ENCODE data around the gene HOXB2.
"Not testable (repeated sequence)": the region's sequence is repeated elsewhere in the genome, so short reads cannot be mapped to it uniquely, and the experiment has no call there.

The HOXB2 gene

DNA sequence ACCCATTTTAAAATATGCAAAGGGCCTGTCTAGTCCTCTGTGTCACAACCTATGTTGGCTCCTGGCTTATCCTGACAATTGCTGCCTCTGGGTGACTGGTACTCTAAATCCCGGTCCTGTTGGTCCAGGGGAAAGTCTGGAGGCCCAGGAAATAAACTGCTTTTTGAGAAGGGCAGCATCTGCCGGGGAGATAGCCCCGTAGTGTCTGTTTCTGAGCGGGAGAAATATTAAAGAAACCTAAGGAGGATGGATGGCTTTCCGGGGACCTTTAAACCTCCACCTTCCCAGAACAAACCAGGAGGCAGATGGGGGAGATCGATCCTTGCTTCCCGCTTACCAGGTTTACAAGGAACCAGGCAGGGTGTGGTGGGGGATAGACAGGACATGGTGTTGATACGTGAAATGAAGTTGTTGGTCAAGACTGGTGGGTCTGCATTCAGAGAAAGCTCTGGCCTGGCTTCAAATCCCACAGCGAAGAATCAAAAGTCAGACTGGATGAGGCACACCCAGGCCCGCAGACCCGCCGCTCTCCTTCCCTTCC, 3.8 kb downstream of the HOXB2 start:
- no peak for DNase-seq
- H3K27ac ChIP-seq (ENCODE audit: insufficient read depth, low read length, poor library complexity, severe bottlenecking): peak overlapping the region; percentile 89
- H3K4me3 ChIP-seq (ENCODE audit: insufficient read depth, low read depth, low read length, poor library complexity, severe bottlenecking): peak overlapping the region; percentile 77
- peaks cover 16% of the 10 kb centered on the region for H3K4me1 ChIP-seq (ENCODE audit: control insufficient read depth, insufficient read depth, low read length, poor library complexity, severe bottlenecking)
- H3K36me3 ChIP-seq (ENCODE audit: control insufficient read depth, insufficient read depth, low read length): no peaks in the 10 kb centered on the region
- no peaks in the 10 kb centered on the region for H3K9me3 ChIP-seq (ENCODE audit: control insufficient read depth, low read length)
- no peaks in the 10 kb centered on the region for H3K27me3 ChIP-seq (replicated peaks; ENCODE audit: control insufficient read depth, insufficient read depth, low read length, poor library complexity, severe bottlenecking)

DNA sequence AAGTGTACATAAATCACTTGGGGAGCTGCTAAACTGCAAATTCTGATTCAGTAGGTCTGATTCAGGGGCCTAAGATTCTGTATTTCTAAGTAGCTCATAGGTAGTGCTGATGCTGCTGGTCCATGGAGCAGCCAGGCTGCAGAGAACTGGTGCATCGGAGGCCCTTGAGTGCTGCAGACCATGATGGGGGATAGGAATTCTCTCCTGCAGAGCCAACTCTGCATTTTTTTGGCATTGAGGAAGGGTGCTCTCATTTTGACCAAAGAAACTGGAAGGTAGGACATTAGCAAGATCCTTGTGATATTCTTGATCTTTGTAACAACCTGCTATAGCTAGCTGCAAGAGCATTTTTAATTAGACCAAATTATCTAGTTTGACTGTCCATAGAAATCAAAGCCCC, 4.7 kb downstream of the HOXB2 start:
- no peak for DNase-seq
- no peaks in the 10 kb centered on the region for H3K27me3 ChIP-seq (replicated peaks; ENCODE audit: control insufficient read depth, insufficient read depth, low read length, poor library complexity, severe bottlenecking)

DNA sequence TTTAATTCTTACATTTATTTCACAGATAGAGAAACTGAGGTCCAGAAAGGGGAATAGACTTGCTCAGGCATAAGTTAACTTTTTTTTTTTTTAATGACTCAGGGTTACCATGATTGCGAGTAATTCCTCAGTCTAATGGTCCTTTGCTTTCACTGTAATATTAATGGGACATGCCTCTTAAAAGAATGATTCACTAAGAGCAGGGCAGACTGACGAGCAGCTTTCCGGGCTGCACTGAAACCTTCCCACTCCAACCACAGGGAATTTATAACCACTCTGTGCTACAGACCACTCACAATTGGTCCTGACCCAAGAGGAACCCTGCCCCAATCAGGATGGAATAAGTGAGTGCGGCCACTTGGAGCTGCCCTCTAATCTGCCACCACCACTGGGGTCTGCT, 5.7 kb downstream of the HOXB2 start:
- no peaks in the 10 kb centered on the region for H3K36me3 ChIP-seq (ENCODE audit: control insufficient read depth, insufficient read depth, low read length)
- no peak overlapping the region for H3K27ac ChIP-seq (ENCODE audit: insufficient read depth, low read length, poor library complexity, severe bottlenecking)
- H3K9me3 ChIP-seq (ENCODE audit: control insufficient read depth, low read length): no peaks in the 10 kb centered on the region
- H3K4me1 ChIP-seq (ENCODE audit: control insufficient read depth, insufficient read depth, low read length, poor library complexity, severe bottlenecking): peaks cover 12% of the 10 kb centered on the region
- no peak for DNase-seq
- no peak overlapping the region for H3K4me3 ChIP-seq (ENCODE audit: insufficient read depth, low read depth, low read length, poor library complexity, severe bottlenecking)
- H3K27me3 ChIP-seq (replicated peaks; ENCODE audit: control insufficient read depth, insufficient read depth, low read length, poor library complexity, severe bottlenecking): no peaks in the 10 kb centered on the region

More for the DNA sequence above, 4.7 kb downstream of the HOXB2 start:
- H3K4me3 ChIP-seq (ENCODE audit: insufficient read depth, low read depth, low read length, poor library complexity, severe bottlenecking): no peak overlapping the region
- H3K27ac ChIP-seq (ENCODE audit: insufficient read depth, low read length, poor library complexity, severe bottlenecking): no peak overlapping the region
- H3K36me3 ChIP-seq (ENCODE audit: control insufficient read depth, insufficient read depth, low read length): no peaks in the 10 kb centered on the region
- H3K4me1 ChIP-seq (ENCODE audit: control insufficient read depth, insufficient read depth, low read length, poor library complexity, severe bottlenecking): peaks cover 16% of the 10 kb centered on the region
- no peaks in the 10 kb centered on the region for H3K9me3 ChIP-seq (ENCODE audit: control insufficient read depth, low read length)

DNA sequence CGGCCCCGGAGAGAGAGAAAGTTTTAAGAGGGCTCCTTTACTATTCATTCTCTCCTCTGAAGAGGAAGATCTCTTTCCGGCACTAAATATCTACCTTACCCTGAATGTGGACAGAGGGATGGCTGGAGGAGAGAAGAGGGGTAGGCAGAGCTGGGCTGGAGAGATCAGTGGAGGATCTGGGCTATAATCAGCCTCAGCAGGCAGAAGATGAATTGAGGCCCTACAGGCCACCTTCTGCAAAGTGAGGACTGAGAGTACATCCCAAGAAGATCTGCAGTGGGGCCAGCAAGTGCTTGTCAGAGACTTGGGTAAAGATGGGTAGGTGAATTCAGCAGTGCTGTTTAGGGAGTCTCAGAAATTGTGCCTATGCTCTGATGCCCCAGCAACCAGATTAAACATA, 7.6 kb downstream of the HOXB2 start:
- no peaks in the 10 kb centered on the region for H3K9me3 ChIP-seq (ENCODE audit: control insufficient read depth, low read length)
- H3K27me3 ChIP-seq (replicated peaks; ENCODE audit: control insufficient read depth, insufficient read depth, low read length, poor library complexity, severe bottlenecking): no peaks in the 10 kb centered on the region
- no peaks in the 10 kb centered on the region for H3K36me3 ChIP-seq (ENCODE audit: control insufficient read depth, insufficient read depth, low read length)
- DNase-seq: no peak
- no peak overlapping the region for H3K4me3 ChIP-seq (ENCODE audit: insufficient read depth, low read depth, low read length, poor library complexity, severe bottlenecking)
- H3K27ac ChIP-seq (ENCODE audit: insufficient read depth, low read length, poor library complexity, severe bottlenecking): no peak overlapping the region
- H3K4me1 ChIP-seq (ENCODE audit: control insufficient read depth, insufficient read depth, low read length, poor library complexity, severe bottlenecking): peaks cover 3% of the 10 kb centered on the region

DNA sequence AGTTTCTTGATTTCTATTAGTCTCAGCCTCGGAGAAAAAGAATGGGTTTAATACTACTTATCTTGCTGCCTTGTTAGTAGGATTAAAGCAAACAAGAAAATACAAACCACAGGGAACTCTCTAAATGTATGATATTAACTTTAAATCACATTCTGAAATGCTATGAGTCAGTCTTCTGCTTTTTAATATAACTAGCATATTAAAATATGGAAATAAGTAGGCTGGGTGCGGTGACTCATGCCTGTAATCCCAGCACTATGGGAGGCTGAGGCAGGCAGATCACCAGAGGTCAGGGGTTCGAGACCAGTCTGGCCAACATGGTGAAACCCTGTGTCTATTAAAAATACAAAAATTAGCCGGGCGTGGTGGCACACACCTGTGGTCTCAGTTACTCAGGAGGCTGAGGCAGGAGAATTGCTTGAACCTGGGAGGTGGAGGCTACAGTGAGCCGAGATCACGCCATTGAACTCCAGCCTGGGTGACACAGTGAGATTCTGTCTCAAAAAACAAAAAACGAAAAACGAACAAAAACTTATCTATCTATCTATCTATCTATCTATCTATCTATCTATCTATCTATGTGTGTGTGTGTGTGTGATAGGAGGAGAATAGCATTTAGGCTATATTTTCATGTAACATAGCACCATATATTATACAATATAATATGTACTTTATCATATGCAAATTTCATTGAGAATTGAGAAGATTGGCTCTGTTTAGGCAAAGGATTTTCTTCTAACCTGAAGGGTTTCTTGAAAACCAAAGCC, 8.9 kb downstream of the HOXB2 start:
- H3K4me1 ChIP-seq (ENCODE audit: control insufficient read depth, insufficient read depth, low read length, poor library complexity, severe bottlenecking); H3K9me3 ChIP-seq (ENCODE audit: control insufficient read depth, low read length); H3K27ac ChIP-seq (ENCODE audit: insufficient read depth, low read length, poor library complexity, severe bottlenecking); DNase-seq; H3K27me3 ChIP-seq (replicated peaks; ENCODE audit: control insufficient read depth, insufficient read depth, low read length, poor library complexity, severe bottlenecking); H3K36me3 ChIP-seq (ENCODE audit: control insufficient read depth, insufficient read depth, low read length); H3K4me3 ChIP-seq (ENCODE audit: insufficient read depth, low read depth, low read length, poor library complexity, severe bottlenecking): not testable (repeated sequence)

DNA sequence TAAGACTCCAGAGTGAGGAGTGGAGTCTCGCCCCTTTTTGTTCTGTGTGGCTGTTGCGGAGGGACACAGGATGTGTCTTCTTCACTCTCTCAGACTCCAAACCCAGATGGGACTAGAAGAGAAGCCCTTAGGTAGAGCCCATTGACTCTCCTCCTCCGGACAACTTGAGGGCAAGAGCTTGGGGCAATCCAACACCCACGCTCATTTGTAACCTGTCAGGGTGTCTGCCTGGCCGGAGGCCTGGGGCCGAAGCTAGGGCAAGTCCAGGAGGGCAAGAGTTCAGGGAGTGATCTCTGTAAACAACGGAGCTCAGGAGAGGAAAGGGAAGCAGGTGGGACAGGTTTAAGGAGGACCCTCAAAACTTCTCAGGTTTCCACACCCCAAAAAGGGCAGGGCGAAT, 12.6 kb downstream of the HOXB2 start:
- H3K9me3 ChIP-seq (ENCODE audit: control insufficient read depth, low read length): no peaks in the 10 kb centered on the region
- no peak overlapping the region for H3K4me3 ChIP-seq (ENCODE audit: insufficient read depth, low read depth, low read length, poor library complexity, severe bottlenecking)
- H3K4me1 ChIP-seq (ENCODE audit: control insufficient read depth, insufficient read depth, low read length, poor library complexity, severe bottlenecking): no peaks in the 10 kb centered on the region
- no peaks in the 10 kb centered on the region for H3K27me3 ChIP-seq (replicated peaks; ENCODE audit: control insufficient read depth, insufficient read depth, low read length, poor library complexity, severe bottlenecking)
- no peak for DNase-seq
- no peak overlapping the region for H3K27ac ChIP-seq (ENCODE audit: insufficient read depth, low read length, poor library complexity, severe bottlenecking)
- H3K36me3 ChIP-seq (ENCODE audit: control insufficient read depth, insufficient read depth, low read length): no peaks in the 10 kb centered on the region

DNA sequence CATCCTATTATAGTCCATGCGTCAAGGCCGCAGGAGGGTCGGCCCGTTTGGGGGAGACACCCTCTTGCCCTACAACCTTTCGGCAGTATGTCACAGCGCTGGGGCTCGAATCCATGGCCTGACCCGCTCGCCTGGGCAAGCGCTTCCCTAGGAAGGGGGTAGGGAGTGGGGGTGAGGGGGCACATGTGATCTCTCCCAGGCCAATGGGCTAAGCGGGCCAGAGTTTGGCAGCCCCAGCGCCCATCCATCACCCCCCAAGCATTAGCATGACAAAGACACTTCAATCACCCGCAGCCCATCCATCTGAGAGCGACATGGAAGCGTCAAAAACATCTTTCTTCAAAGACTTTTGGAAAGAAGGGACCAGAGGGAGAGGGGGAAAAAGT, 14.0 kb downstream of the HOXB2 start, which contains the start of gene HOXB1:
TSS of gene HOXB1 (minus strand) at position 125 of the 386 bp plus-strand sequence. CDS start at position 18, 107 bp downstream.
- H3K27me3 ChIP-seq (replicated peaks; ENCODE audit: control insufficient read depth, insufficient read depth, low read length, poor library complexity, severe bottlenecking): no peaks in the 10 kb centered on the region
- no peak for DNase-seq
- H3K27ac ChIP-seq (ENCODE audit: insufficient read depth, low read length, poor library complexity, severe bottlenecking): no peak within 1 kb of the TSS
- H3K36me3 ChIP-seq (ENCODE audit: control insufficient read depth, insufficient read depth, low read length): no peaks in the 10 kb centered on the region
- H3K4me3 ChIP-seq (ENCODE audit: insufficient read depth, low read depth, low read length, poor library complexity, severe bottlenecking): no peak within 1 kb of the TSS
- no peaks in the 10 kb centered on the region for H3K9me3 ChIP-seq (ENCODE audit: control insufficient read depth, low read length)
- H3K4me1 ChIP-seq (ENCODE audit: control insufficient read depth, insufficient read depth, low read length, poor library complexity, severe bottlenecking): peaks cover 3% of the 10 kb centered on the region

DNA sequence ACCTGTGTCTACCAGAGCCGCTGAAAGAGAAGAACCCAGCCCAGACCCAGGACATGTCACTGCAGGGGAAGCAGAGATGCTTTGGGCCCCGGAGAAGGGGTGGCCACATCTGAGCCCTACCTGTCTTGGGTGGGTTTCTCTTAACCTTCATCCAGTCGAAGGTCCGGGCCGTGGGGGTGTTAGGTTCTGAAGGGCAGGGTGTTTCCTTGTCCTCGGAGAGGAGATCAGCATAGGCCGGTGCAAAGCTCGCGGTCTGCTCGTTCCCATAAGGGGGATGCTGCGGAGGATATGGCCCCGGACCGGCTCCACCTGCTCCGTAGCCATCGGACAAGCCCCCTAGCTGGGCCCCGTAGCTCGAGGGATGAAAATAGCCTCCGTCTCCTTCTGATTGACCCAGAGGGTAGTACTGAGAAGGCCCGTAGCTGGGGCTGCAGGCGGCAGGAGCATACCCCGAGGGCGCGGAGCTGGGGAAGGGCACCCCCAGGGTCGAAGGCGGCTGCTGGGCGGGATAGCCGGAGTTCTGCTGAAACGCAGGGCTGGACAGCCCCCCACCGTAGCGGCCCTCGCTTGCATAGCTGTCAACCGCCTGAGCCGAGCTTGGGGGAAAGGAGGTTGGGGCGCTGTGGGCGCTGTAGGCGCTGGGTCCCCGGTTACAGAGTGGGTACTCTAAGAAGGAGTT, 14.6 kb downstream of the HOXB2 start:
- DNase-seq: no peak
- no peaks in the 10 kb centered on the region for H3K9me3 ChIP-seq (ENCODE audit: control insufficient read depth, low read length)
- no peaks in the 10 kb centered on the region for H3K27me3 ChIP-seq (replicated peaks; ENCODE audit: control insufficient read depth, insufficient read depth, low read length, poor library complexity, severe bottlenecking)
- no peak overlapping the region for H3K27ac ChIP-seq (ENCODE audit: insufficient read depth, low read length, poor library complexity, severe bottlenecking)
- H3K36me3 ChIP-seq (ENCODE audit: control insufficient read depth, insufficient read depth, low read length): no peaks in the 10 kb centered on the region
- H3K4me1 ChIP-seq (ENCODE audit: control insufficient read depth, insufficient read depth, low read length, poor library complexity, severe bottlenecking): peaks cover 3% of the 10 kb centered on the region
- no peak overlapping the region for H3K4me3 ChIP-seq (ENCODE audit: insufficient read depth, low read depth, low read length, poor library complexity, severe bottlenecking)

DNA sequence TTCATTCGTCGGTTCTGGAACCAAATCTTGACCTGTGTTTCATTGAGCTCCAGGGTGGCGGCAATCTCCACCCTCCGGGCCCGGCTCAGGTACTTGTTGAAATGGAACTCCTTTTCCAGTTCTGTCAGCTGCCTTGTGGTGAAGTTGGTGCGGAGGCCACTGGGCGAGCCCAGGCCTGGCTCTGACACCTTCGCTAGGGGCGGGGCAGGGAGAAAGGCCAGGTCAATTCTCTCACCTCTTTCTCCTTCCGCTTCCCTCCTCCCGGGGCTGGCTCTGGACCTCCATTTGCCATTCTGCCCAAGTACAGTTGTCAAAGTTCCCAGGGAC, 15.3 kb downstream of the HOXB2 start:
- Histone ChIP-seq H3K4me1 (ENCODE audit: control insufficient read depth, insufficient read depth, low read length, poor library complexity, severe bottlenecking) (peaks cover 3% of the 10 kb centered on the region), H3K27me3 (replicated peaks; ENCODE audit: control insufficient read depth, insufficient read depth, low read length, poor library complexity, severe bottlenecking) (no peaks in the 10 kb centered on the region), H3K36me3 (ENCODE audit: control insufficient read depth, insufficient read depth, low read length) (no peaks in the 10 kb centered on the region), H3K9me3 (ENCODE audit: control insufficient read depth, low read length) (no peaks in the 10 kb centered on the region), H3K4me3 (ENCODE audit: insufficient read depth, low read depth, low read length, poor library complexity, severe bottlenecking) (no peak overlapping the region), H3K27ac (ENCODE audit: insufficient read depth, low read length, poor library complexity, severe bottlenecking) (no peak overlapping the region)
- DNase-seq: no peak

DNA sequence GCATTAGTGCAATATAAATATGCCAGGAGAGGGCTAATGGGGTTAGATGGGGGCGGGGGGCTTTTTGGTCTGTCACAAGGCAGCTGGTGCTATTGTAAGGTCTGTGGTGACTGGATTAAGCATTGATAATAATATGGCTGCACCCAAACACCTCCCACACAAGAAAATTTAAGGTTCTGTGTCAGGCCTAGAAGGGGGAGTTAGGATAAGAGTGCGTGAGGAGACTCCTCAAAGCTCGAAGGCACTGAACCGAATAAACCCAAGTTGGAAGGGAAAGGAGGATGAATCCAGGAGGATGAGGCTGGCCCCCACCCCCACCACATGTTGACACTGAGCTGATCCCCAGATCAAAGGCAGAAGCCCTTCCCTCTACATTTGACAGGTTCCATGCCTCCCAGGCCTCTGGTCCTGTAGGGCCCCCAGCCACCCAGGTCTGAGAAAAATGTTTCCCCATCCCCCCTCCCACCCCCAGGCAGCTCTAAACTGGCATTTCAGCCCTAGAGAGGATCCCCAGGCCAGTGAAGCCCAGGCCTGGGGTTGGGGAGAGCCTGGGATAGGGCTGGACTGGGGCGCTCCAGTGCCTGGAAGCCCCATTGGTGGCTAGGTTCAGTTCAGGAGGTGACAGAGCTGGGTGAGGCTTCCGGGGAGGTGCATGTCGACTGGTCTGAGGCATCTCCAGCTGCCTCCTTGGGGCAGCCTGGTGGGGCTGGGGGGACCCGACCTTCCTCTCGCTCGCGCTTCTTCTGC, 15.8 kb downstream of the HOXB2 start:
- Histone ChIP-seq H3K4me1 (ENCODE audit: control insufficient read depth, insufficient read depth, low read length, poor library complexity, severe bottlenecking) (peaks cover 3% of the 10 kb centered on the region), H3K4me3 (ENCODE audit: insufficient read depth, low read depth, low read length, poor library complexity, severe bottlenecking) (no peak overlapping the region), H3K27me3 (replicated peaks; ENCODE audit: control insufficient read depth, insufficient read depth, low read length, poor library complexity, severe bottlenecking) (no peaks in the 10 kb centered on the region), H3K9me3 (ENCODE audit: control insufficient read depth, low read length) (no peaks in the 10 kb centered on the region), H3K27ac (ENCODE audit: insufficient read depth, low read length, poor library complexity, severe bottlenecking) (no peak overlapping the region), H3K36me3 (ENCODE audit: control insufficient read depth, insufficient read depth, low read length) (no peaks in the 10 kb centered on the region)
- DNase-seq: no peak

Measured in effector memory CD4-positive, alpha-beta T cell (primary cell).